Stimulated activated CD4-positive, alpha-beta T cell treated with anti-CD3 and anti-CD28 coated beads, Interleukin-2, amount 100 ng/mL, for 4 hours (primary cell): ENCODE results near the gene PCBP1.
"Not testable (repeated sequence)": the region's sequence is repeated elsewhere in the genome, so short reads cannot be mapped to it uniquely, and the experiment has no call there.

Experiments
- DNase-seq: peaks from one replicate; pipeline ENCODE4 v3.0.0-alpha.2; 2020; ENCODE audit warnings: low read depth

PCBP1 gene

DNA sequence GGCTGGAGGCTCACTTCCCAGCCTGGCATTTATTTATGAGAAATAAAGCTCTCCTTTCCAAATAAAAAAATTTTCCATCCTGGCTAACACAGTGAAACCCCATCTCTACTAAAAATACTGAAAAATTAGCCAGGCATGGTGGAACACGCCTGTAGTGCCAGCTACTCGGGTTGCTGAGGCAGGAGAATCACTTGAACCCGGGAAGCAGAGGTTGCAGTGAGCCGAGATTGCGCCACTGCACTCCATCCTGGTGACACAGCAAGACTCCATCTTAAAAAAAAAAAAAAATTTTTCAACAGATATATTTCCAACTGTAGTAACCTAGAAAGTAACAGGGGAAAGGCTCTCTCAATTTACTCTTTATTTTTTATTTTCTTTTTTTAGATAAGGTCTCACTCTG is 6.1 kb upstream of the PCBP1 start:
- no peak for DNase-seq

DNA sequence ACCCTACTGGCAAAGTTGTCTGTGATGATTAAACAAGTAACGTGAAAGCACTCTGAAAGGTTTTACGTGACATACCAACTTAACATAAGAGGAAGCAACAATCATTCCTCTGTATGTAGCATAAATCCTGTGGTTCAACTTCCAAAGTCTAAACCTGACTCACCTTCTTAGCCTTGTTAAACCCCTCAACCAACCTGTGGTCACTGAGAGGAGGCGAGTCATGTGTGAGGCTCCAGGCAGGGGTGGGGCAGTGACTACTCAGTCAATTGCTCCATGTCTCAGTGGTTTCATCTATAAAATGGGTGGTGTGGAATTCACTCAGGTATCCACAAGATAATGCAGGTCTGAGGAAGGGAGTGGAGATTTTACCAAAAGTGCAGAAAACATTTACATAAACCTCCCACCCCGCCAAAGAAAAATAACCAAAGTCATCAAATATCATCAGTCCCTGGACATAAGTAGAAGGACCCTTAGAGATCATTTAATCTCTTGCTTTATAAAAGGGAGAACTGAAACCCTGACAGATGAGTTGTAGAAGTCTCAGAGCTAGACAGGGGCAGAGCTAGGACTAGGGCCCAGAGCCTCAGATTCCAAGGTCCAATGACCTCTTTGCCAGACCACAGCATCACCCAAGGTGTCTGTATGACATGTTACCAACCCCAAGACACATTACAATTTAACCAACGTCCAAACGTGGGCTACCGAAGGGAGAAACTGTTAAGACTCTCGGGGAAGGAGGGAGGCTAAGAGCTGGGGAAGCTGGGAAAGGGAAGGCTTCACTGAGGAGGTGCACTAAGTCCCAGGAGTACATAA is 3.7 kb upstream of the PCBP1 start:
- peak; percentile 51 for DNase-seq

DNA sequence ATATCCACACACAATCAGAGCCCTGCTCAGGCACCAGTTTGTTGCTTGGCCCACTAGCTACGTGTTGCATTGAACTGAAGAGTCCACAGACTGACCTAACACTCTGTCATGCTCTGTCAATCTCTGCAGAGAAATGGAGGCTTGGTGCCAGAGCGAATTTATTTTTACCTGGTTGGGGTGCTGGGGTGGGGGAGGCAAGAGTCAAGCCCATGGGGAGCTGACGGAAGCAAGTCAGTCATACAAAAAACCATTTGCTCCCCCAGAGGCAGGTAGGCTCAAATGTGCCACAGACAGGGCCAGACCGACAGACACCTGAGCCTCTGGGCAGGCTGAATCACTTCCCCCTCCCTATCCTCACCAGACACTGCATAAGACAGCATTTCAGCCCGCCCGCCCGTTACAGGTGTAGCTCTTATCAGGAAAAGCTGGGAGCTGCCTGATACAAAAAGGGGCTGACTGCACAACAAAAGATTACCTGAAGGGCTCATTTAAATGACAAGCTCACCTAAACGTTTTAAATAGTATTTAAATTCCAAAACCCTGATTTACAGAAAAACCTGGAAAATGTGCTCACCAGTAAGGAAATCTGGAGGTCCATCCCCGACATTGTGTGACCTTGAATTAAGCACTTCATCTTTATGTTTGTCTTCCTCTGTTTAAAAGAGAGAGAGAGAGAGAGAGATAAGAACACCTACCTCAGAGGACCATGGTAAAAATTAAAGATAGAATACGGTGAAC is 2.1 kb upstream of the PCBP1 start:
- DNase-seq, result peak; percentile 69

DNA sequence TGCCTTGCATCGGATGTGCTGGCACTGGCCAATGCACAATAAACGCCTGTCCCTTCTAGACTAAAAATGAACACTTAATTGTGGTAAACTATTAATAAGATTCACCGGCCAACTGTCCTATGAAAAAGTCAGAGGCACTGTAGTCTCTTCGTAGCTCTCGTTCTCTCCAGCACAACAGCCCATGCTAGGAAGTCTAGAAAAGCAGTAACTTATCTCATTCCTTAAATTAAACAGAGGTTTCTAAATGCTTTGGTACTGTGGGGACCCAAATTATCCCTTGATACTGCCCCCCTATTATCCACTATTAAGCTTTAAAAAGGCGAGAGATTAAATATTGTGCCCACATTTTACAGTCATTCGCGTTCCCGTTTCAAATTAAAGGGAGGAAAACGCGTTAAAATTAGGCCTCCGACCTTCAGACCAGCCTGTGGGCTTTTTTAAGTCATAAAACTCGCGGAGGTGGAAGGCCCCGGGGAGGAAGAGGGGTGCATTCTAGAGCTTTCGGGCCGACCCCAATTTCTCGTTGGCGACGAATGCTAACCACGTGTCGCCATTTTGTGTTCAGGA is 1.5 kb upstream of the PCBP1 start:
- no peak for DNase-seq

DNA sequence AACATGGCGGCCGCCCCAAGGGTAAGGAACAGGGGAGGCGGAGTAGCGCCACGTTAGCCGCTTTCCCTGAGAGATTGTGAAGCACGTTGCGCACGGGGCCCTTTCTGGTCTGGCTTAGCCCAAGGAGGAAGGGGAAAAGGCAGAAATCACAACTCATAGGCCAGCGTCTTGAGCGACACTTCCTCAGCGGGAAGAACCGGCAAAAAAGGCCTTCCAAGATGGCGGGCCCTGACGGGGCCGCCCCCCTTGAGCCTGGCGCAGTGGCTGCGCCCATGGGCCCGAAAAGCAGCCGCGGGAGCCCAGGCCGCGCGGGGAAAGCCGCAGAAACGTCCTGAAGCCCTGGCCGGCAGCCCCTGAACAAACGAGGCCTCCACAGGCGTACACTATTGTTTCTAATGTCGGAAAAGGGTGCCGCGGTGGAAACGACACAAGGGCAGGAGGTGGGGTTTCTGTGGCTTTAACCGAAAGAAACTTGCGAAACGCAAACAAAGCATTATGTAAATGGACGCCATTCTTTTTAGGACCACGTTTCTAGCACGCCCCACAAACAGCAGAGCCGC is 919 bp upstream of the PCBP1 start:
- DNase-seq, result peak; percentile 52

DNA sequence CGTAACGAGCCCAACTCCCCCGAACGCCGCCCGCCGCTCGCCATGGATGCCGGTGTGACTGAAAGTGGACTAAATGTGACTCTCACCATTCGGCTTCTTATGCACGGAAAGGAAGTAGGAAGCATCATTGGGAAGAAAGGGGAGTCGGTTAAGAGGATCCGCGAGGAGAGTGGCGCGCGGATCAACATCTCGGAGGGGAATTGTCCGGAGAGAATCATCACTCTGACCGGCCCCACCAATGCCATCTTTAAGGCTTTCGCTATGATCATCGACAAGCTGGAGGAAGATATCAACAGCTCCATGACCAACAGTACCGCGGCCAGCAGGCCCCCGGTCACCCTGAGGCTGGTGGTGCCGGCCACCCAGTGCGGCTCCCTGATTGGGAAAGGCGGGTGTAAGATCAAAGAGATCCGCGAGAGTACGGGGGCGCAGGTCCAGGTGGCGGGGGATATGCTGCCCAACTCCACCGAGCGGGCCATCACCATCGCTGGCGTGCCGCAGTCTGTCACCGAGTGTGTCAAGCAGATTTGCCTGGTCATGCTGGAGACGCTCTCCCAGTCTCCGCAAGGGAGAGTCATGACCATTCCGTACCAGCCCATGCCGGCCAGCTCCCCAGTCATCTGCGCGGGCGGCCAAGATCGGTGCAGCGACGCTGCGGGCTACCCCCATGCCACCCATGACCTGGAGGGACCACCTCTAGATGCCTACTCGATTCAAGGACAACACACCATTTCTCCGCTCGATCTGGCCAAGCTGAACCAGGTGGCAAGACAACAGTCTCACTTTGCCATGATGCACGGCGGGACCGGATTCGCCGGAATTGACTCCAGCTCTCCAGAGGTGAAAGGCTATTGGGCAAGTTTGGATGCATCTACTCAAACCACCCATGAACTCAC is 673 bp downstream of the PCBP1 start:
- DNase-seq, result no peak

DNA sequence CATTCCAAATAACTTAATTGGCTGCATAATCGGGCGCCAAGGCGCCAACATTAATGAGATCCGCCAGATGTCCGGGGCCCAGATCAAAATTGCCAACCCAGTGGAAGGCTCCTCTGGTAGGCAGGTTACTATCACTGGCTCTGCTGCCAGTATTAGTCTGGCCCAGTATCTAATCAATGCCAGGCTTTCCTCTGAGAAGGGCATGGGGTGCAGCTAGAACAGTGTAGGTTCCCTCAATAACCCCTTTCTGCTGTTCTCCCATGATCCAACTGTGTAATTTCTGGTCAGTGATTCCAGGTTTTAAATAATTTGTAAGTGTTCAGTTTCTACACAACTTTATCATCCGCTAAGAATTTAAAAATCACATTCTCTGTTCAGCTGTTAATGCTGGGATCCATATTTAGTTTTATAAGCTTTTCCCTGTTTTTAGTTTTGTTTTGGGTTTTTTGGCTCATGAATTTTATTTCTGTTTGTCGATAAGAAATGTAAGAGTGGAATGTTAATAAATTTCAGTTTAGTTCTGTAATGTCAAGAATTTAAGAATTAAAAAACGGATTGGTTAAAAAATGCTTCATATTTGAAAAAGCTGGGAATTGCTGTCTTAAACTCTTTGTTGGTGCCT is 1.4 kb downstream of the PCBP1 start:
- DNase-seq, result no peak

DNA sequence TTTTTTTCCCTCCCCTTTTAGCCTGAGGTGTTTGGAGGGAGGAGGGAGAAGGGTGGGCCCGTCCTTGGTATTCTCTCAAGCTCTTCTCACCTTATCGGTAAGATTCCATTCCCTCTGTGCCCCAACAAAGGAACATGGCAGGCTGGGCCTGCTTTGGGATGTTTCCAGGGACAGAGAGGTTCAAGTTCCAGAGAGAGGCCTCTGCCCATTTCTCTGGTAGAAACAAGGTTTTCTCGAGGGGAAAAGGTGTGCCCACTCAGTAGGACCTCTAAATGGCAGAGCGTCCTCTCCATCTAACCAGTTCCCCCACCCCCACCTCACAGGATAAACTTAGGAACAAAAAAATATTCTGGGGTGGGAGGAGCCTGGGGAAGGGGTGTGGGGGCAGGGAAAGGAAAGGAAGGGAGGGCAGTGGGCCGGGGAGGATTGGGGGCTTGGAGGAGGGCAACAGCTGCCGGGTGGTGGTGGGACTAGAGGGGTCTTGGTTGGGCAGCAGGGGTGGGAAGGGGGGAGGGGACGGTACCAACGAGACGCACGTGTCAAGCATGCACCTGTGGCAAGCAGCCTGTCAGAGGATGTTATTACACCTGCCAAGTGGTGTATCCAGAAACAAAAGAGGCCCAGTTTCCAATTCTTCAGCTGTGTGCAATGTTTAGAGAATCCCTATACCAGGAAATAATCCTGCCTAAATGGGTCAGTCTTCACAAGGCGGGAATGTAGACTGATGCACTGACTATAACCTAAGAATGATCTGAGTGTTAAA is 2.1 kb downstream of the PCBP1 start:
- DNase-seq, result no peak

DNA sequence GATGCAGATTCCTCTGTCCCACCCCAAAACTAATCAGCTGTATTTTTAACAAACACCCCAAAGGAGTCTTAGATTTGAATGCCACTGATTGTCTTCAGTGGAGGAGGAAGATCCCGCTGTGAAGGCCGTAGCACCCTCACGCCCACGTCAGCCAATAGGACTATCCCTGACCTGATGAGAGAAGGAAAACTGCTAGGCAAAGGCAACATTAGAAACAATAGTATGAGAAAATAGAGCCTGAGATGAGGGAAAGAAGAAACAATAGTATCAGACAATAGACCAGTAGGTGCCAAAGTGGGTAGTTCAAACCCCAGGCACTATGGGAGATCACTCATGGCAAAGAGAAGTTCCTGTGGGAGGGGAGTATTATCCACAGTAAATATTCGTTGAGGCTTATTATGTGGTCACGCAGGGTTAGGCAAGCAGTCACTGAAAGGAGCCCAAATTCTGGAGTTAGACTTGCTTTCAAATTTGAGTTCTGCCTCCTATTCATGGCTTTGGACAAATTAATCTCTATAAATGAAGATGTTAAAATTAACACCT is 2.8 kb downstream of the PCBP1 start:
- no peak for DNase-seq

DNA sequence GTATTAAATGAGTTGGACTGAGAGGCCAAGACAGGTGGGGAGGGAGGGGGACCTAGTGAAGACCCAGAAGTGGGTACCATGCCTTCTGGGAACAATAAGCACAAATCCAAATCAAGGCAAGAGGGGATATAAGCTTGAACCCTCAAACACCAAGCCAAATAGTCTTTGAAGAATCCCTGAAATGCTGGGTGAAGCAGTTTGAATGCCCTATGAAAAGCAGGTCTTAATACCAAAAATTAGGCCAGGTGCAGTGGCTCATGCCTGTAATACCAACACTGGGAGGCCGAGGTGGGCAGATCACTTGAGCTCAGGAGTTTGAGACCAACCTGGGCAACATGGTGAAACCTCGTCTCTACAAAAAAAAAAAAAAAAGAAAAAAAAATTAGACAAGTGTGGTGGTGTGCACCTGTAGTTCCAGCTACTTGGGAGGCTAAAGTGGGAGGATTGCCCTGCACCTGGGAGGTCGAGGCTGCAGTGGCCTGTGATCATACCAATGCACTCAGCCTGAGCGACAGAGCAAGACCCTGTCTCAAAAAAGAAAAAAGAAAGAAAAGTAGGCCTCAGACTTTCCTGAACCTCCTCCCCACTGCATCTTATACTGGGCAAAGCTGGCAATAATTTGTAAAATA is 3.5 kb downstream of the PCBP1 start:
- no peak for DNase-seq

DNA sequence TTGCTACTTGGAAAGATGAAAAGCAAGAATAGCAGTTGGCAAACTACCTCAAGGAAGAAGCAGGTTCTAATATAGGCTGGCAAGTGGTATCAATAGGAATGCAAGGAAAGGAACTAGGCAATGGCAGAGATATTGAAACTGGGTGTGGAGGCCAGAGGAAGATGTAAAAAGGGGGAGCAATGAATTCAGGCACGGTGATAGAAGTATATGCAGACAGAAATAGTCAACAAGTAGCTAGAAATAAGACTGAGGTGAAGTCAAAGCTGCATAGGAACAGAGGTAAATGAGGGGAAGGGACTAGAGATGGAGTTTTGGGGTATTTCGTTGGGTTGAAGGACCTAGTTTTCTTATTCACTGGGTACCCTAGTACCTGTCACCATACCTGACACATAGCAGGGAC is 4.1 kb downstream of the PCBP1 start:
- no peak for DNase-seq

DNA sequence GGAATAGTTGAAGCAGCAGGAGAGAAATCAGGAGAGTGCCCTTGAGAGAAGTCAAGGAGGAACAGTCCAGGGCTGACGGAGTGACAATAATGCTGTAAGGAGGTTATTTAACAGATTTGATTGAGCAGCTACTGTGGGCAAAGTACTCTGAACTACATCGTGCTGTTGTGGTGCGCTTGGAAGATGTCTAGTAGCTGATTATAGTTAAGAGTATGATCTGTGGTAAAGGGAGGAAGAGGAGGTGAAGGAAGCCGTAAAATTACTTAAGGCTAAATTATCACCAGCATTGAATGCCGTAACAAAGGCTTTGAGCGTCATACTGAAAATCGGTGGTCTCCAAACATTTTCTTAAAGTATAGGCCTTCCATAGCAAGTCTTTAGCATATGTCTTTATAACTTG is 4.5 kb downstream of the PCBP1 start:
- DNase-seq, result no peak

DNA sequence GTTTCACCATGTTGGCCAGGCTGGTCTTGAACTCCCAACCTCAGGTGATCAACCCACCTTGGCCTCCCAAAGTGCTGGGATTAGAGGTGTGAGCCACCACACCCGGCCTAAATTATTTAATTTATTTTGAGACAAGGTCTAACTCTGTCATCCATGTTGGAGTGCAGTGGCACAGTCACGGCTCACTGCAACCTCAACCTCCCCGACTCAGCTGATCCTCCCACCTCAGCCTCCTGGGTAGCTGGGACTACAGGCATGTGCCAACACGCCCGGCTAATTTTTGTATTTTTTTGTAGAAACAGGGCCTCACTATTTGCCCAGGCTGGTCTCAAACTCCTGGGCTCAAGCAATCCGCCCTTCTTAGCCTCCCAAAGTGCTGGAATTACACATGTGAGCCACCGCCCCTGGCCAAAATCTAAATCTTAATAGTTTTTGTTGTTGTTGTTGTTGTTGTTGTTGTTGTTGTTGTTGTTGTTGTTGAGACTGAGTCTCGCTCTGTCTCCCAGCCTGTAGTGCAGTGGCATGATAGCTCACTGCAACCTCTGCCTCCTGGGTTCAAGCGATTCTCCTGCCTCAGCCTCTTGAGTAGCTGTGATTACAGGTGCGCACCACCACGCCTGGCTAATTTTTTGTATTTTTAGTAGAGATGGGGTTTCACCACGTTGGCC is 5.4 kb downstream of the PCBP1 start:
- DNase-seq, result not testable (repeated sequence)

DNA sequence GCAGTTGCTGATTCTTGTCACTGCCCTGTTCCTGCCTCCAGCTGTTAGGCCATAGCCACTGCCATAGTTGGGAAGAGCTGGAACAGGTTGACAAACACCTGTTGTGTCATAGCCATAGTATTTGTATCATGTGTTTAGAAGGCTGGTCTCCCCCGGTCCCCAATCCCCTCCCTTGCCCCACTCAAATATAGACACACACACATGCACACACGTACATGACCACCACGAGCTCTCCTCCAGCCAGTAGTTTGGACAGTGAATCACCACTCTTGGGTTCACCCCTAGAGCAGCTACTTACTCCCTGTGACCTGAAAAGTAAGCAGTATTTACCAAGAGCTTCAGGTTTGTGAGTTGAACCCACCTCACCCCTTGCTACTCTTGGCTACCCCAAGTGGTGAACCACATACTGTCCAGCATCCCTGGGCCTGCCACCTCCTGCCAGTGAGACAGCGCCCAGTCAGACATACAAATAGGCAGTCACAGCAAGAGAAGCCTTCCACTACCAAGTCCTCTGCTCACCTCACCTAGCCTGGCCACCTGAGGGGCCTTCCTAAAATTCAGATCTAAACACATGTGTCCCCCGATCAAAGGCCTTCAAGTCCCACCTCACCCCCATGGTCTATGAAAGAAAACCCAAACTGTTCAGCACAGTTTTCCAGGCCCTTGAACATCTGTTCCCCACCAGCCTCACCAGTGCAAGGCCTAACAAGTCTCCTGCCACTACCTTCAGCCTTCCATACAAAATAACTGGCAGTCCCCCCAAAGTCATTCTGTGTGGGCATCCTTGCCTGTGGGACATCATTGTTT is 7.1 kb downstream of the PCBP1 start:
- DNase-seq, result no peak

DNA sequence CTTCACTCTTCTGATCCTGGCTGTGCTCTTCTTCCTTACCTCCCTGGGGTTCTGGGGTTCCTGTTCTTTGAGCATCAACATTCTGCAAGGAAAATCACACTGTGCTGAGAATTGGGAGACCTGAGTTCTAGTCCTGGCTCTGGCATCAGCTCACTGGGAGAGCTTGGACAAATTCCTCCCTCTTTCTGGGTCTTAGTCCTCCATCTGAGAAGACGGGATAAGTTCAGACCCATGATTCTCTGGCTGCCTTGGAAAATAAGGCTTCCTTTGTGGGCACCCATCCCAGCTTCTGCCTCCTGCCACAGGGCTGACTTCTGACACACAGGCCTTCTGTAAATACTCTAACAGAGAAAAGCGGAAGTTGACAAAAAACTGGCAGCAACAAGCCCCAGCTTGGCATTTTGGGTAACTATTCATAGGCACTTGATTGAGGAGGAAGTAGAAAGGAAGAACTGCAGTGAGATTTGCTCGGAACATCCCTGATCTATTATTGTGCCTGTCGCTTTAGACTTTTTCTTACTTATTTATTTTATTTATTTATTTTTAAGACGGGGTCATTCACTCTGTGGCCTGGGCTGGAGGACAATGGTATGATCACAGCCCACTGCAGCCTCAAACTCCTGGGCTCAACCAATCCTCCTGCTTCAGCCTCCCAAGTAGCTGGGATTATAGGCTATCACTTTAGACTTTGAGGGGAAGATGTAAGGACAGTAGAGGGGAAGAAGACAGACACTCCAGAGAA is 7.9 kb downstream of the PCBP1 start:
- DNase-seq, result no peak

DNA sequence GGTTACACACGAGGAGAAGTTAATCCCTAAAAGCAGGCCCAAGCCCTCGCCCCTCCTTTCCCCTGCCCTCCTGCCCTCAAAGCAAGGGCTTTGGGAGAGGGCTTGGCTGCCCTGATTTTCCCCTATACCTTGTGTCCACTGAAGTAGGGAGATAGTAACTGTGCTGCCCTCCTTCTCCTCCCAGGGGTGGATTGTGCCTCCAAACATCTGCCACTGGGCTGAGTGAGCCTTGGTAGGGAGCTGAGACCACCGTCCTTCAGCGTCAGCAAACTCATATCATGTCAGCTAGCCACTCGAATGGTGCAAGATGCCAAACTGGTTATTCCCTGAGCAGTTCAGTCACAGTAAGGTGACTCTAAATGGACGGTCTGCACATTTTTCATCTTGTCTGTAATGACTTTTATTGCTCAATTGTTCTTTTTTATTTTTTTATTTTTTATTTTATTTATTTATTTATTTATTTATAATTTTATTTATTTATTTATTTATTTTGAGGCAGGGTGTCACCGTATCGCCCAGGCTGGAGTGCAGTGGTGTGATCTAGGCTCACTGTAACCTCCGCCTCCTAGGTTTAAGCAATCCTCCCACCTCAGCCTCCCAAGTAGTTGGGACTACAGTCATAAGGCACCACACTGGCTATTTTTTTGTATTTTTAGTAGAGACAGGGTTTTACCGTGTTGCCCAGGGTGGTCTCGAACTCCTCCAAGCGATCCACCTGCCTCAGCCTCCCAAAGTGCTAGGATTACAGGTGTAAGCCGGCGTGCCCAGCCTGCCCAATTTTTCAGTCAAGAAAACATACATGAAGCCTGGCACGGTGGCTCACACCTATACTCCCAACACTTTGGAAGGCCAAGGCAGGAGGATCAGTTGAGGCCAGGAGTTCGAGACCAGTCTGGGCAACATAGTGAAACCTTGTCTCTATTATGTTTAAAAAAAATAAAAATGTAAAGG is 8.7 kb downstream of the PCBP1 start:
- no peak for DNase-seq

DNA sequence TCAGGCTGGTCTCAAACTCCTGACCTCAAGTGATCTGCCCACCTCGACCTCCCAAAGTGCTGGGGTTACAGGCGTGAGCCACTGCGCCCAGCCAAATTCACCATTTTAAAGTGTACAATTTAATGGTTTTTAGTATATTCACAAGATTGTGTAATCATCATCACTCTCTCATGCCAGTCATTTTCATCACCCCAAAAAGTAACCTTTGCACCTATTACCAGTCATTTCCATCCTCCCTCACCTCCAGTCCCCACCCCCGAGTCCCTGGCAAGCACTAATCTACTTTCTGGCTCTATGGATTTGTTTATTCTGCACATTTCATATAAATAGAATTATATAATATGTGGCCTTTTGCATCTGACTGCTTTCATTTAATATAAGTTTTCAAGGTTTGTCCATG is 10.8 kb downstream of the PCBP1 start:
- DNase-seq, result no peak
